Neural crest cell (in vitro differentiated cells): ENCODE data around the gene APBB2. TPM values are rescaled to one million over a fixed set of nuclear protein-coding genes. Genes with fewer than 3 reads are reported as not detected.
A peak's percentile ranks its signal among the peaks of the same experiment; 100 is the strongest.

ENCODE experiments used
- DNase-seq: peaks from one replicate; pipeline ENCODE4 v3.0.0; 2021; ENCODE audit warnings: low read depth, mixed read lengths, low spot score
- H3K27ac Mint-ChIP-seq: one replicate; pipeline ENCODE4 v1.8.0; 2021; ENCODE audit warnings: mild to moderate bottlenecking, mixed read lengths; ENCODE audit not compliant: unreplicated experiment
- H3K27me3 Mint-ChIP-seq: 2 replicates; pipeline ENCODE4 v1.8.0; 2021; ENCODE audit warnings: low read depth, mild to moderate bottlenecking, mixed read lengths
- H3K36me3 Mint-ChIP-seq: 2 replicates; pipeline ENCODE4 v1.8.0; 2021; ENCODE audit warnings: low read depth, mild to moderate bottlenecking, mixed read lengths
- H3K4me1 Mint-ChIP-seq: 2 replicates; pipeline ENCODE4 v1.8.0; 2021; ENCODE audit warnings: mixed read lengths
- H3K4me3 Mint-ChIP-seq: one replicate; pipeline ENCODE4 v1.8.0; 2021; ENCODE audit warnings: mild to moderate bottlenecking, mixed read lengths
- H3K9me3 Mint-ChIP-seq: 2 replicates; pipeline ENCODE4 v1.8.0; 2021; ENCODE audit warnings: mixed read lengths
- CTCF ChIP-seq: fragments of 200-600 bp; sonication (generic); conservative IDR thresholded peaks from 2 replicates; pipeline ENCODE4 v1.5.0; 2021; ENCODE audit warnings: antibody characterized with exemption, mild to moderate bottlenecking
- total RNA-seq: library from RNA; stranded (reverse); gene quantifications from 2 replicates; pipeline ENCODE4 v1.2.1, GENCODE V29; 2021

The APBB2 gene
- total RNA-seq, 1 donor from 2014 or later = 68.5 TPM

DNA sequence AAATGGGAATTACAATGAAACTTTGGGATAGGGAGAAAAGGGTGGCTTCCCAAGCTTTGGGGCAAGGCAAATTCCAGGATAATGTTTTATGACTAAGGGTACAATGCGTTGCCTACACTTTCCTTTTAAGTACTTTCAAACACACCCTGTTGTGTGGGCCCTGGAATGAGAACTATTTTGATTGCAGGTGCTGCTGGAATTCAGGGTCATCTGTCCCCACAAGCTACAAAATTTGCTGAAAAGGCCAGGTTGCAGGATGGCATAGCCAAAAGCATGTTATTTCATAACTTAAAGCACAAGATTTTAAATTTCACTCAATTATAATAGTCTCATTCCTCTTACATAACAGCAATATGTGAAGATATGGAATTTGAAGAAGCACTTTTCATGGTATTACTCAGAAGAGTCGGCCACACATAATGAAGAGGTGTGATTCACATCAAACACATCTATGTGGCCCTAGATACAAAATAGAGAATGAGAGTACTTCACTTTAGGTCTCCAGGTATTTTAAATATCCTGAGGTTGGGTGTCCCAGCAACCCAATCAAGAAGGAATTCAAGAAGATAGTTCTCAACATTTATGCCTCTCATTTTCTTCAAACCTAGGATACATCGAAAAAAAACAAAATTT, 89.3 kb downstream of the APBB2 start:
- DNase-seq = no peak
- H3K4me1 Mint-ChIP-seq = peaks cover 31% of the 10 kb centered on the region
- H3K9me3 Mint-ChIP-seq = no peaks in the 10 kb centered on the region
- H3K27me3 Mint-ChIP-seq = no peaks in the 10 kb centered on the region
- no peak overlapping the region for H3K27ac Mint-ChIP-seq
- no peak for TF ChIP-seq CTCF
- H3K36me3 Mint-ChIP-seq = no peaks in the 10 kb centered on the region
- no peak overlapping the region for H3K4me3 Mint-ChIP-seq

- no peak for TF ChIP-seq CTCF
- Mint-ChIP-seq H3K4me1 (peaks cover 31% of the 10 kb centered on the region), H3K36me3 (no peaks in the 10 kb centered on the region), H3K9me3 (no peaks in the 10 kb centered on the region), H3K27me3 (no peaks in the 10 kb centered on the region), H3K27ac (peak overlapping the region; percentile 94), H3K4me3 (no peak overlapping the region)
- DNase-seq = no peak
Measured at GRCh38 chr4:41122775-41123174, 91.6 kb downstream of the APBB2 start.

- Mint-ChIP-seq H3K4me1 (peaks cover 31% of the 10 kb centered on the region), H3K4me3 (no peak overlapping the region), H3K27ac (no peak overlapping the region), H3K27me3 (no peaks in the 10 kb centered on the region), H3K36me3 (no peaks in the 10 kb centered on the region), H3K9me3 (no peaks in the 10 kb centered on the region)
- no peak for DNase-seq
- no peak for TF ChIP-seq CTCF
Measured at GRCh38 chr4:41122309-41122708, 92.0 kb downstream of the APBB2 start.

GRCh38 chr4:41121906-41122305, 92.4 kb downstream of the APBB2 start:
- no peak overlapping the region for H3K27ac Mint-ChIP-seq
- no peaks in the 10 kb centered on the region for H3K27me3 Mint-ChIP-seq
- H3K4me3 Mint-ChIP-seq = no peak overlapping the region

DNA sequence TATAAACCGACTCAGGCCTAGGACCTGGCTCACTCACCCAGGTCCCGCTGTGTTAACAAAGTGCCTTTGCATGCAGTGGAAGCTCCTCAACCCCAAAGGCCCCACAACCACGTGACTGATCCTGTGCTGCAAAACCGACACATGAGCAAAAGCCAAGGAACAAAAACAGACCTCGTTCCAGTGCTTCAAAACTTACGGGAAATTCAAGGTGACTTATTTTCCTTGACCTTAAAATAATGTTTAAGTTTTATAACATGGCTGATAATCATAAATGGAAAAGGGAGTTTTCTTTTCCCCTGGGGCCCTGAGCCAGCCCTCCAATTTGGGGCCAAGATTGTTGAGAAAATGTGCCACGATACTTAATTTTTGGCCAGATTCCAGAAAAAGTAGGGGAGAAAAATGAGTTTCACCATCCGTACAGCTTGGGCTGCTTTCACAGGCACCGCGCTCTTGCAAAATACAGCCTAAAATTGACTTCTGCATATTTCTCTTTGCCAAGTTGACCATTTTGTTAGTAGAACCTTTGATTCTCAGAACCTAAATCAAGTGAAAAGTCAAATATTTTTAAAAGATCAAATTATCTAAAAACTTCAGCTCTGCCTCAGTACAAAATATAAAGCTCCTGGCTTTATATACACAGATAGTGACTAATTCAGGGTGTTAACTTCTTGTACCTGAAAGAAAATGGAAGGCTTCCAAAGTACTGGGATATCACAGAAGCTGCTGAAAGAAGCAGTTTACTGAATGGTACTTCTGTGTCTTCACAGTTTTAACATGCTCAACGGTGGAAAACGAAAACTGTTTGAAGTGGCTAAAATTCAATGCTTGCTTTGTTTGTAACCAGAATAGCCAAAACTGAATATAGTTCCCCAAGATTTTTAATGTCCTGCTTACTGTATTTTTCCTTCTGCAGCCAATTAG, 93.8 kb downstream of the APBB2 start:
- Mint-ChIP-seq H3K27ac (peak overlapping the region; percentile 85), H3K36me3 (peaks cover 9% of the 10 kb centered on the region), H3K9me3 (peaks cover 5% of the 10 kb centered on the region), H3K4me1 (peaks cover 31% of the 10 kb centered on the region), H3K4me3 (no peak overlapping the region), H3K27me3 (no peaks in the 10 kb centered on the region)
- DNase-seq = no peak
- TF ChIP-seq CTCF = no peak

More at GRCh38 chr4:41121906-41122305, 92.4 kb downstream of the APBB2 start:
- no peak for DNase-seq
- peaks cover 1% of the 10 kb centered on the region for H3K36me3 Mint-ChIP-seq
- H3K9me3 Mint-ChIP-seq = no peaks in the 10 kb centered on the region
- H3K4me1 Mint-ChIP-seq = peaks cover 31% of the 10 kb centered on the region
- TF ChIP-seq CTCF = no peak
